ENCODE results near the gene ERCC6.

Gene ERCC6

GRCh38 chr10:49538381-49539319 is at the start of gene ERCC6:
TSS of gene ERCC6 (minus strand) at chr10:49539121.
- Mint-ChIP-seq H3K9me3 (no peaks in the 10 kb centered on the region), H3K4me3 (peak within 1 kb of the TSS; percentile 89), H3K4me1 (peaks cover 52% of the 10 kb centered on the region), H3K27ac (ENCODE audit: low read depth) (peak within 1 kb of the TSS; percentile 97), H3K27me3 (peaks cover 26% of the 10 kb centered on the region), H3K36me3 (ENCODE audit: insufficient read depth) (peaks cover 13% of the 10 kb centered on the region)
- ATAC-seq (replicated peaks; ENCODE audit: extremely low read depth, poor library complexity, severe bottlenecking) (peak; percentile 95), DNase-seq (ENCODE audit: low spot score in 2 of 2) (peak; percentile 89 to 90)

DNA sequence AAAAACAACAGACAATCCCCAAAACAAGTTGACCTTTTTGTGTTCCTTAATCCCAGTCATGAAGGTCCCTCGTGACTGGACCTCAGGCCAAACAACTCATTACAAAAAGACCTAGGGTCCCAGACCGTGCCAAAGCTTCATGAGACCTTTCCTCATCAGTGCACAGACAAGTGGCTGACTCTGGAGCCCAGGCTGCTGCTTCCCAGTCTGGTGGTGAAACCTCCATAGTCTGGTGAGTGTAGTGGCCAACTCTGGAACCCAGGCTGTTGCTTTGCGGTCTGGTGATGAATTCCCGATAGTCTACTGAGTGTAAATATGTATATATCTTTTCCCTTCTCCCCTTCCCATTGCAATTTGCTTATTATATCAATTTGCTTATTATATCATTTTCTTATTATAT is 49.1 kb upstream of the ERCC6 start:
- H3K9me3 Mint-ChIP-seq = no peaks in the 10 kb centered on the region
- H3K4me1 Mint-ChIP-seq = peaks cover 4% of the 10 kb centered on the region
- ATAC-seq (replicated peaks; ENCODE audit: extremely low read depth, poor library complexity, severe bottlenecking) = no peak
- no peak for DNase-seq (ENCODE audit: low spot score in 2 of 2)
- no peaks in the 10 kb centered on the region for H3K36me3 Mint-ChIP-seq (ENCODE audit: insufficient read depth)
- H3K27me3 Mint-ChIP-seq = peaks cover 64% of the 10 kb centered on the region
- no peak overlapping the region for H3K4me3 Mint-ChIP-seq
- no peak overlapping the region for H3K27ac Mint-ChIP-seq (ENCODE audit: low read depth)

- ATAC-seq (replicated peaks; ENCODE audit: extremely low read depth, poor library complexity, severe bottlenecking) = no peak
- H3K4me1 Mint-ChIP-seq = no peaks in the 10 kb centered on the region
- no peaks in the 10 kb centered on the region for H3K36me3 Mint-ChIP-seq (ENCODE audit: insufficient read depth)
- H3K4me3 Mint-ChIP-seq = no peak overlapping the region
- no peak for DNase-seq (ENCODE audit: low spot score in 2 of 2)
- no peaks in the 10 kb centered on the region for H3K9me3 Mint-ChIP-seq
- peaks cover 55% of the 10 kb centered on the region for H3K27me3 Mint-ChIP-seq
- no peak overlapping the region for H3K27ac Mint-ChIP-seq (ENCODE audit: low read depth)
These were observed 46.5 kb upstream of the ERCC6 start for GRCh38 chr10:49585387-49585786.

DNA sequence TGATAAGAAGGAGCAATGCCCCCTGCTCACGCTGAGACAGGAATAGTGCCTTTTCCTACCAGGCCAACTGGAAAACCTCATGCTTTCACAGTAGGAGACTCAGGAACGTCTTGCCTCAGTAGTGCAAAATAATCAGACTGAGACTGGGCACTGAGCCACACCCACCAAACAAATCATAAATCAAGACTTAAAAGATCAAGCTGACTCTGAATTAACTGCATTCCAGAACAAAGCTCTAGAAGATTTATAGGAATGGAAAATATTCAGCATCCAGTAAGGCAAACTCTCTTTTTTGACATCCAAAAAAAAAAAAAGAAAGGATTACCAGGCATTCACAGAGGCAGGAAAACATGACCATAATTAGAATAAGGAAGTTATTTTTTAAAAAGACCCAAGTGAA is 40.7 kb upstream of the ERCC6 start:
- DNase-seq (ENCODE audit: low spot score in 2 of 2) = no peak
- ATAC-seq (replicated peaks; ENCODE audit: extremely low read depth, poor library complexity, severe bottlenecking) = no peak
- Mint-ChIP-seq H3K36me3 (ENCODE audit: insufficient read depth) (no peaks in the 10 kb centered on the region), H3K4me3 (no peak overlapping the region), H3K9me3 (no peaks in the 10 kb centered on the region), H3K4me1 (no peaks in the 10 kb centered on the region), H3K27me3 (peaks cover 41% of the 10 kb centered on the region), H3K27ac (ENCODE audit: low read depth) (no peak overlapping the region)

- peaks cover 29% of the 10 kb centered on the region for H3K27me3 Mint-ChIP-seq
- DNase-seq (ENCODE audit: low spot score in 2 of 2) = no peak
- no peaks in the 10 kb centered on the region for H3K36me3 Mint-ChIP-seq (ENCODE audit: insufficient read depth)
- no peak for ATAC-seq (replicated peaks; ENCODE audit: extremely low read depth, poor library complexity, severe bottlenecking)
- H3K9me3 Mint-ChIP-seq = no peaks in the 10 kb centered on the region
- H3K4me1 Mint-ChIP-seq = no peaks in the 10 kb centered on the region
- H3K27ac Mint-ChIP-seq (ENCODE audit: low read depth) = no peak overlapping the region
- H3K4me3 Mint-ChIP-seq = no peak overlapping the region
These were observed 39.5 kb upstream of the ERCC6 start for GRCh38 chr10:49578392-49578791.

- Mint-ChIP-seq H3K4me3 (no peak overlapping the region), H3K9me3 (no peaks in the 10 kb centered on the region), H3K27me3 (peaks cover 24% of the 10 kb centered on the region), H3K36me3 (ENCODE audit: insufficient read depth) (no peaks in the 10 kb centered on the region), H3K4me1 (no peaks in the 10 kb centered on the region), H3K27ac (ENCODE audit: low read depth) (no peak overlapping the region)
- no peak for DNase-seq (ENCODE audit: low spot score in 2 of 2)
- no peak for ATAC-seq (replicated peaks; ENCODE audit: extremely low read depth, poor library complexity, severe bottlenecking)
These were observed 38.4 kb upstream of the ERCC6 start for GRCh38 chr10:49577182-49577925.

GRCh38 chr10:49575489-49576072 is 36.7 kb upstream of the ERCC6 start:
- Mint-ChIP-seq H3K9me3 (no peaks in the 10 kb centered on the region), H3K27ac (ENCODE audit: low read depth) (no peak overlapping the region), H3K27me3 (peaks cover 26% of the 10 kb centered on the region), H3K36me3 (ENCODE audit: insufficient read depth) (peaks cover 2% of the 10 kb centered on the region), H3K4me1 (no peaks in the 10 kb centered on the region), H3K4me3 (no peak overlapping the region)
- DNase-seq (ENCODE audit: low spot score in 2 of 2) (no peak), ATAC-seq (replicated peaks; ENCODE audit: extremely low read depth, poor library complexity, severe bottlenecking) (no peak)

DNA sequence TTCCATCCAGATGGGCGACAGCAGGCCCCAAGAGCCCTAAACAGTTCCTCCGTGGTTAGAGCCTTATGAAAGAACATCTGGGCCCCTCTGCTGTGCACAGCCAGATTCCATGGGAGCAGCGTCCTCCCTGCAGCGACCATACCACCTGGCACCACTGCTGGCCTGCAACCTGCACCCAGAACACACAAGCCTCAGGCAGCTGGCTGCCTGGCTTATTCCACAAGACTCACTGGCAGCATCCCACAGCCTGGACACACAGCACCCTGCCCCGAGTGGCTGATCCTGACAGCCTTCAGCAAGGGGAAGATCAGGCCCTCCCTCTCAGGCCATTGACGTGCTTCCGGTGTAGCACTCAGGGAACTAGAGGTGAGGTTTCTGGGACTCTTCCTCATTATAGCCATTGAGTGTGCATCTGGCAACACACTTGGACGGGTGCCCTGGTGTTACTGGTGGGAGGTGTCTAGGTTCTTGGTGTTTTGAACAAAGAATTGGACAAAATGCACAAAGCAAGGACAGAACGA is 33.7 kb upstream of the ERCC6 start:
- H3K9me3 Mint-ChIP-seq = no peaks in the 10 kb centered on the region
- H3K4me3 Mint-ChIP-seq = no peak overlapping the region
- no peak overlapping the region for H3K27ac Mint-ChIP-seq (ENCODE audit: low read depth)
- H3K36me3 Mint-ChIP-seq (ENCODE audit: insufficient read depth) = peaks cover 2% of the 10 kb centered on the region
- ATAC-seq (replicated peaks; ENCODE audit: extremely low read depth, poor library complexity, severe bottlenecking) (no peak), DNase-seq (ENCODE audit: low spot score in 2 of 2) (no peak)
- H3K4me1 Mint-ChIP-seq = peaks cover 7% of the 10 kb centered on the region
- peaks cover 37% of the 10 kb centered on the region for H3K27me3 Mint-ChIP-seq

- Mint-ChIP-seq H3K36me3 (ENCODE audit: insufficient read depth) (peaks cover 2% of the 10 kb centered on the region), H3K27me3 (peaks cover 37% of the 10 kb centered on the region), H3K27ac (ENCODE audit: low read depth) (no peak overlapping the region), H3K4me3 (no peak overlapping the region), H3K4me1 (peaks cover 7% of the 10 kb centered on the region), H3K9me3 (no peaks in the 10 kb centered on the region)
- no peak for DNase-seq (ENCODE audit: low spot score in 2 of 2)
- no peak for ATAC-seq (replicated peaks; ENCODE audit: extremely low read depth, poor library complexity, severe bottlenecking)
These were observed 32.5 kb upstream of the ERCC6 start for GRCh38 chr10:49571388-49571787.

- peaks cover 2% of the 10 kb centered on the region for H3K36me3 Mint-ChIP-seq (ENCODE audit: insufficient read depth)
- peaks cover 56% of the 10 kb centered on the region for H3K27me3 Mint-ChIP-seq
- DNase-seq (ENCODE audit: low spot score in 2 of 2) = no peak
- peaks cover 7% of the 10 kb centered on the region for H3K4me1 Mint-ChIP-seq
- H3K9me3 Mint-ChIP-seq = no peaks in the 10 kb centered on the region
- no peak overlapping the region for H3K27ac Mint-ChIP-seq (ENCODE audit: low read depth)
- no peak overlapping the region for H3K4me3 Mint-ChIP-seq
- no peak for ATAC-seq (replicated peaks; ENCODE audit: extremely low read depth, poor library complexity, severe bottlenecking)
These were observed 30.2 kb upstream of the ERCC6 start for GRCh38 chr10:49569031-49569631.

DNA sequence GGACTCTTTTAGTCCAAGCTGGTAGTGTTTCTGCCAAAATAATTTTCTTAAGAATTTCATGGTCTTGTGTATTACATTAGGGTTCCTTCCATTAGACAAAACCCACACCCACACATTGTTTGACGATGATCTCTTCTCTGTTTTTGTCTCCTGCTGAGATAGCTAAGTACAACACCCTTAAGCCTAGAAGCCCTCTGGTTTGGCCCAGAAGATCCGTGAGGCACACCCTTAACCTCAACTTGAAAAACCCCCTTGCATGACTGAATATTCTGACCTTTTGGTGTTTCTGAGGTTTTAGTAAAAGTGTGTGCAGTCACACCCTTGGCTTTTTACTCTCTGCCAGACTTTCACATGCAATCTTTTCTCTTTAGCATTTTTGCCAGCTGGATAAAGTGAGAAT is 29.3 kb upstream of the ERCC6 start:
- peaks cover 65% of the 10 kb centered on the region for H3K27me3 Mint-ChIP-seq
- peaks cover 7% of the 10 kb centered on the region for H3K4me1 Mint-ChIP-seq
- H3K4me3 Mint-ChIP-seq = no peak overlapping the region
- H3K27ac Mint-ChIP-seq (ENCODE audit: low read depth) = no peak overlapping the region
- peaks cover 2% of the 10 kb centered on the region for H3K36me3 Mint-ChIP-seq (ENCODE audit: insufficient read depth)
- H3K9me3 Mint-ChIP-seq = no peaks in the 10 kb centered on the region
- DNase-seq (ENCODE audit: low spot score in 2 of 2) = no peak
- peak; percentile 19 for ATAC-seq (replicated peaks; ENCODE audit: extremely low read depth, poor library complexity, severe bottlenecking)

GRCh38 chr10:49567810-49568209 is 28.9 kb upstream of the ERCC6 start:
- H3K27me3 Mint-ChIP-seq = peaks cover 68% of the 10 kb centered on the region
- H3K4me3 Mint-ChIP-seq = no peak overlapping the region
- H3K4me1 Mint-ChIP-seq = peaks cover 7% of the 10 kb centered on the region
- no peaks in the 10 kb centered on the region for H3K9me3 Mint-ChIP-seq
- DNase-seq (ENCODE audit: low spot score in 2 of 2) (no peak), ATAC-seq (replicated peaks; ENCODE audit: extremely low read depth, poor library complexity, severe bottlenecking) (no peak)
- H3K27ac Mint-ChIP-seq (ENCODE audit: low read depth) = no peak overlapping the region
- peaks cover 2% of the 10 kb centered on the region for H3K36me3 Mint-ChIP-seq (ENCODE audit: insufficient read depth)
